WI38 (cell line): Measurements from ENCODE around the gene KIAA0753.

ENCODE experiments used
- H3K4me3 ChIP-seq: 2 replicates; pipeline ENCODE4 v1.5.1; 2011; ENCODE audit warnings: low read depth, mild to moderate bottlenecking, control low read depth, low read length
- TF ChIP-seq, protein P1 (sequence below): IDR thresholded peaks from 2 replicates; pipeline ENCODE4 v1.5.1; 2012; ENCODE audit warnings: low read depth, mild to moderate bottlenecking, control low read depth, low read length

The KIAA0753 gene

DNA sequence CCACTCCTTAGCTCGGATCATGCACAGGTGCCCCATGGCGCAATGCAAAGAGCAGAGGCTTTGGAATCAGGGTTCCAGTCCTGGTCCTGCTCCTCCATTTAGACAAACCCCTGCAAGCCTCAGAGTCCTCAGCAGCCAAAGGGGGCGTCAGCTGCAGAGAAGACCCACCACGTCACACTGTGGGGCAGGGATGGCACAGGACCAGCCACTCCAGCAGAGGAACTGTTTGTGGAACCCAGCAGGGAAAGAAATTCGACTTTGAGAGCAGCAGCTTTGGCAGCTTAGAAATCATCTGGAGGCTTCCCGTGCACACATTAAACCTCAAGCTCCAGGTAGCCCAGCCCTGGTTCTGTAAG, 36.3 kb upstream of the KIAA0753 start:
- H3K4me3 ChIP-seq, result no peak overlapping the region
- TF ChIP-seq, protein P1, sequence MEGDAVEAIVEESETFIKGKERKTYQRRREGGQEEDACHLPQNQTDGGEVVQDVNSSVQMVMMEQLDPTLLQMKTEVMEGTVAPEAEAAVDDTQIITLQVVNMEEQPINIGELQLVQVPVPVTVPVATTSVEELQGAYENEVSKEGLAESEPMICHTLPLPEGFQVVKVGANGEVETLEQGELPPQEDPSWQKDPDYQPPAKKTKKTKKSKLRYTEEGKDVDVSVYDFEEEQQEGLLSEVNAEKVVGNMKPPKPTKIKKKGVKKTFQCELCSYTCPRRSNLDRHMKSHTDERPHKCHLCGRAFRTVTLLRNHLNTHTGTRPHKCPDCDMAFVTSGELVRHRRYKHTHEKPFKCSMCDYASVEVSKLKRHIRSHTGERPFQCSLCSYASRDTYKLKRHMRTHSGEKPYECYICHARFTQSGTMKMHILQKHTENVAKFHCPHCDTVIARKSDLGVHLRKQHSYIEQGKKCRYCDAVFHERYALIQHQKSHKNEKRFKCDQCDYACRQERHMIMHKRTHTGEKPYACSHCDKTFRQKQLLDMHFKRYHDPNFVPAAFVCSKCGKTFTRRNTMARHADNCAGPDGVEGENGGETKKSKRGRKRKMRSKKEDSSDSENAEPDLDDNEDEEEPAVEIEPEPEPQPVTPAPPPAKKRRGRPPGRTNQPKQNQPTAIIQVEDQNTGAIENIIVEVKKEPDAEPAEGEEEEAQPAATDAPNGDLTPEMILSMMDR, result no peak

DNA sequence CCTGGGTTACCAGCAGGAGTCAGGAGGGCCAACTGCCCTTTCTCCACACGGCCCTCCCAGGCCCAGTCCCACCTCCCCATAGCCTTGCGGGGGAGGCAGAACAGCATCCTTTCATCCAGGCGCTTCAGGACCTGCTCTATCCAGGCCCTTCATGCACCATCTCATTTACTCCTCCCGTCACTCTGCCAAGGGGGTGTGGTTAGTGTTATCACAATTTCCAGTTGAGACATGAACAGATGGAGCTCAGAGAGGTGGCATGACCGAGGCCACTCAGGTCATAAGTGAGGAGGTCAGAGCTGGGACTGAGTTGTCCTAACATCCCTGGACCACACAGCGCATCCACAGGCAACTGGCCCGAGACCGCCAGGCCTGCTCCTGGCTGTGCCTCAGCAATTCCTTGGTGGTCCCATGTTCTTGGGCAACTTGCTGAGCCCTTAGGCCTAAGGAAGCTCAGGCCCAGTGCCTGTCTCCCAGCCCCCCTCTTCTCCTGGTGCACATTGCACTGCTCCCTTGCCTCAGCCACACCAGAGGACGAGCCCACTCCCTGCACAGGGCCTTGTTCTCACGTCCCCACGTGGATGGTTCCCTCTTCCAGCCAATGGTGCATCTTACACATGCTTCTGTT, 34.8 kb upstream of the KIAA0753 start:
- H3K4me3 ChIP-seq, result no peak overlapping the region
- TF ChIP-seq, protein P1, result no peak

DNA sequence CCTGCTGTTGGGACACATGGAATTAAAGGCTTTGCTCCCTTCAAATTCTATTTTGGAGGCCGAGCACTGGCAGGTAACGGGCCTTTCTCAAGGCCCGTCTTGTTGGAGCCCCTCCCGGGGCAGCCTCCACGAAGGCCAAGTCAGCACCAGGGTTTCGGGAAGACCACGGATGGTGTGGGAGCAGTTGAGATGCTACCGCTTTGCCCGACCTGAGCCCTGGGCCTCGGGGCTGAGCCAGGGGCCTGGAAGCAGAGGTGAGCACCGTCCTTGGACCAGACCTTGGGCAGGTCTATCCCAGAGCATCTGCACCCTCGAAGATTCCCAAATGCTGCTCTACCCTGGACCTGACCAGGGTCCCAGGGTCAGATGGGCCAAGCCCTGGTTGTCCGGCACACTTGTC, 34.1 kb upstream of the KIAA0753 start:
- no peak overlapping the region for H3K4me3 ChIP-seq
- TF ChIP-seq, protein P1, result no peak

DNA sequence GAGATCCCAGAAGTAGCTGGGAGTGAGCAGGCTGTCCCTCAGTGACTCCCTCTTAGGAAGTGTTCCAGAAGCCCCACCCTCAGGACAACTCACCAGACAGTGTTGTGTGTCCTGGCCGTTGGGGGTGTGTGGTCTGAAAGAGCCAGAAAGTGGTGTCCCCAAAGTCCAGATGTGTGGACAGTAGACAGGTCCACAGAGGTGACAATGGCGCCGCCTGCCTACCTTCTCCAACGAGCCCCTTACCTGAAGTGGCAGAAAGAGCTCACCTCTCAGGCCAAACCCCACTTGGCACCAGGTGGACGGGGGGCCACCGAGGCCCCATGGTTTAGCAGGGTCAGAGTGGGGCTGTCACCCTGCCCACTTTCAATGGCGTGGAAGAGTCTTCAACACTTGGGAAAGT, 30.9 kb upstream of the KIAA0753 start:
- TF ChIP-seq, protein P1, result no peak
- no peak overlapping the region for H3K4me3 ChIP-seq

DNA sequence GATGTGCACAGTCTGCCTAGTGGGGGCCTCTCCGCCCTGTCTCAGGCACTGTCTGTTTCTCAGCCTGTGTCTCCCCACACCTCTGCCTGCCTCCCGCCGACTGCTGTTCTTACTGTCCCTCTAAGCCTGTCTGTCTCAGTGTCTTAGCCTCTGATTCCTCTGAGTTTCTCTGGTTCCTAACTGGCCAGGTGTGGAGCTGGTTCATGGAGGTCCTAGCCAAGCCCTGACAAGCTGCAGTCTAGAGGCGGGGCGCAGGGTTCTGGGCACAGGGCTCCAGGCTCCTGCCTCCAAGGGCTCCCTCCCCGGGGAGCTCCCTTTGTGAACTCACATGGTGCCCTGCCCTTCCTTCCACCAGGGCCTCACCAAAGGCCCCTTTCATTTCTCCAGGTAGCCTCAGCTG, 30.5 kb upstream of the KIAA0753 start:
- no peak overlapping the region for H3K4me3 ChIP-seq
- TF ChIP-seq, protein P1, result no peak

DNA sequence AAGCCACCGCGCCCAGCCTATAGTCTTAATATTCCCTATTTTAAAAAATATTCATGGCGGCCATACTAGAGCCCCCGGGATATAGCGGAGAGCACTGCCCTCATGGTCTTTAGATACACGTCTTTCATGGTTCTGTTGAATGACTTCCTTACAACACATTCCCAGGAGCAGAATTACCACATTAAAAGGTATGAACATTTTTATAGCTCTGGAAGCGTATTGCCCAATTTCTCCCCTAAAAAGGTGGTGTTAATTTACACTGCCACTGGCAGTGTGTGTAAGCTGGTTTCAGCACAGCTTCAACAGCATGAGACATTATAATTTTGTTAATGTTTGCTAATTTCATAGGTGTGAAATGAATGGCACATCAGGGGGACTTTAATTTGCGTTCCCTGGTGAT, 30.1 kb upstream of the KIAA0753 start:
- H3K4me3 ChIP-seq, result no peak overlapping the region
- TF ChIP-seq, protein P1, result no peak

DNA sequence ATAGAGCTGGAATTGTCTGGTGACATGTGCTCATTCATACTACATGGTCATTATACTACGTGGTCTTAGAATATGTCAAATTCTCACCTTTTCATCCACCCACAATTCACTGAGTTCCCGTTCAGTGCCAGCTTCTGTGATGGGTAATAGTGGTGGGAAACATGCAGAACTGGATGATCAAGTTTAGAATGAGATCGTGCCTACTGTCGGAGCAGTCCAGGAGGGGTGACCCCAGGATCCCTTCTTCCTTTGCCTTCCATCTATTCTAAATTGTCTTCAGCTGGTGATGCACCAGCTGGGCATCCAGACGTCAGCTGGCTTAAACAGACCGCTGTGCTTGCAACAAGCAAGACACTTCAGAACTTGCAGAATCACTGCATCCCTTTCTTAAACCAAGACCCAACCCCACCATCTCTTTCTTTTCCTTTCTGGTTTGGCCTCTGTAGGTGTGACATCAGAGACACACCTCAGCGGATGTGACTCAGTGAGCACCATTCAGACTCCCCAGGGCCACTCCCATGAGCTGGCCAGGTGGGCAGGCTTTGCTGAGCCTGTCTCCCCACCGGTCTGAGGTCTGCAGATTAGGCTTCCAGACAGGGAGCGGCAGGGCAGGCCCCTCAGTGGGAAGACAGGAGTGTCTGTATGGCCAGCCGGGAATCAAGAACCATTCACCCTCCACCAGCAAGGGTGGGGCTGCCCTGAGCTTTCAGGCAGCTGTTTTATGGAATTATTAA, 29.1 kb upstream of the KIAA0753 start:
- no peak overlapping the region for H3K4me3 ChIP-seq
- TF ChIP-seq, protein P1, result no peak
